ENCODE results near the gene C1orf105.

DNA sequence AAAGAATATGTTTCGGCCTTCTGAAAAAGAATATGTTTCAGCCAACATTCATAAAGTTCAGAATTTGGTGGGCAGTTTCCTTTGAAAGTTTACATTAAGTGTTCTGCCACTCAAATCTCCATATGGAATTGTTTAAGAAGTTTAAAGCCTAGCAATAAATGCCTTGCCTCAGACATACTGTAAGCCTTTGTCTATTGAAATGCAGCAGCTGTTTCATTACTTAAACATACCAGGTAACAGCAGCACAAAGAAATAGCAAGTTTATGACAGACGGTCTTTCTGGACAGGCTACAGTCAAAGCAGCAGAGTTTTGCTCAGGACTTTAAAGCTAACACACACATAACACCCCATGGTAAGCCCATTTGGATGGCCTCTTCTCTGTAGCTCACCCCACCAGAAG lies 38.5 kb upstream of the C1orf105 start:
- TF ChIP-seq EZH2phosphoT487 (IDR thresholded peaks at IDR 0.05; ENCODE audit: low read depth, severe bottlenecking, unreplicated experiment) (no peak), EZH2 (IDR thresholded peaks at IDR 0.05; ENCODE audit: borderline replicate concordance) (no peak)
- TF ChIP-seq, protein P1, sequence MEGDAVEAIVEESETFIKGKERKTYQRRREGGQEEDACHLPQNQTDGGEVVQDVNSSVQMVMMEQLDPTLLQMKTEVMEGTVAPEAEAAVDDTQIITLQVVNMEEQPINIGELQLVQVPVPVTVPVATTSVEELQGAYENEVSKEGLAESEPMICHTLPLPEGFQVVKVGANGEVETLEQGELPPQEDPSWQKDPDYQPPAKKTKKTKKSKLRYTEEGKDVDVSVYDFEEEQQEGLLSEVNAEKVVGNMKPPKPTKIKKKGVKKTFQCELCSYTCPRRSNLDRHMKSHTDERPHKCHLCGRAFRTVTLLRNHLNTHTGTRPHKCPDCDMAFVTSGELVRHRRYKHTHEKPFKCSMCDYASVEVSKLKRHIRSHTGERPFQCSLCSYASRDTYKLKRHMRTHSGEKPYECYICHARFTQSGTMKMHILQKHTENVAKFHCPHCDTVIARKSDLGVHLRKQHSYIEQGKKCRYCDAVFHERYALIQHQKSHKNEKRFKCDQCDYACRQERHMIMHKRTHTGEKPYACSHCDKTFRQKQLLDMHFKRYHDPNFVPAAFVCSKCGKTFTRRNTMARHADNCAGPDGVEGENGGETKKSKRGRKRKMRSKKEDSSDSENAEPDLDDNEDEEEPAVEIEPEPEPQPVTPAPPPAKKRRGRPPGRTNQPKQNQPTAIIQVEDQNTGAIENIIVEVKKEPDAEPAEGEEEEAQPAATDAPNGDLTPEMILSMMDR (IDR thresholded peaks at IDR 0.05; ENCODE audit: poor library complexity) = no peak
